GM21367 (cell line): ENCODE data around the gene SLIT1.

ENCODE experiments used
- ATAC-seq: cut with Tn5 transposase; IDR thresholded peaks from one replicate; pipeline ENCODE4 v1.9.1; 2021; ENCODE audit not compliant: unreplicated experiment

SLIT1 gene

GRCh38 chr10:97028832-97029178 lies 157.0 kb downstream of the SLIT1 start:
- ATAC-seq: no peak

- no peak for ATAC-seq
Measured at GRCh38 chr10:97028126-97028831, 157.5 kb downstream of the SLIT1 start.

- ATAC-seq: no peak
Measured at GRCh38 chr10:97025613-97026242, 160.0 kb downstream of the SLIT1 start.

- ATAC-seq: no peak
Measured at GRCh38 chr10:97024168-97025073, 161.3 kb downstream of the SLIT1 start.

GRCh38 chr10:97023401-97024167 lies 162.2 kb downstream of the SLIT1 start:
- ATAC-seq: no peak

- ATAC-seq: no peak
Measured at GRCh38 chr10:97022616-97023015, 163.1 kb downstream of the SLIT1 start.

- no peak for ATAC-seq
Measured at GRCh38 chr10:97020452-97021400, 165.0 kb downstream of the SLIT1 start.

GRCh38 chr10:97019213-97019844 lies 166.4 kb downstream of the SLIT1 start:
- ATAC-seq: no peak

- no peak for ATAC-seq
Measured at GRCh38 chr10:97018251-97019212, 167.2 kb downstream of the SLIT1 start.

GRCh38 chr10:97017474-97017903 lies 168.3 kb downstream of the SLIT1 start:
- ATAC-seq: no peak

- peak; percentile 75 for ATAC-seq
Measured at GRCh38 chr10:97016728-97017473, 168.9 kb downstream of the SLIT1 start.

- no peak for ATAC-seq
Measured at GRCh38 chr10:97015240-97015639, 170.5 kb downstream of the SLIT1 start.

- no peak for ATAC-seq
Measured at GRCh38 chr10:97013983-97014382, 171.8 kb downstream of the SLIT1 start.

GRCh38 chr10:97013568-97013967 lies 172.2 kb downstream of the SLIT1 start:
- ATAC-seq: no peak

- ATAC-seq: no peak
Measured at GRCh38 chr10:97012470-97012869, 173.3 kb downstream of the SLIT1 start.

- no peak for ATAC-seq
Measured at GRCh38 chr10:97011397-97011796, 174.4 kb downstream of the SLIT1 start.

- no peak for ATAC-seq
Measured at GRCh38 chr10:97010695-97011206, 175.0 kb downstream of the SLIT1 start.
